Measurements from ENCODE around the gene NFE2L3.

DNA sequence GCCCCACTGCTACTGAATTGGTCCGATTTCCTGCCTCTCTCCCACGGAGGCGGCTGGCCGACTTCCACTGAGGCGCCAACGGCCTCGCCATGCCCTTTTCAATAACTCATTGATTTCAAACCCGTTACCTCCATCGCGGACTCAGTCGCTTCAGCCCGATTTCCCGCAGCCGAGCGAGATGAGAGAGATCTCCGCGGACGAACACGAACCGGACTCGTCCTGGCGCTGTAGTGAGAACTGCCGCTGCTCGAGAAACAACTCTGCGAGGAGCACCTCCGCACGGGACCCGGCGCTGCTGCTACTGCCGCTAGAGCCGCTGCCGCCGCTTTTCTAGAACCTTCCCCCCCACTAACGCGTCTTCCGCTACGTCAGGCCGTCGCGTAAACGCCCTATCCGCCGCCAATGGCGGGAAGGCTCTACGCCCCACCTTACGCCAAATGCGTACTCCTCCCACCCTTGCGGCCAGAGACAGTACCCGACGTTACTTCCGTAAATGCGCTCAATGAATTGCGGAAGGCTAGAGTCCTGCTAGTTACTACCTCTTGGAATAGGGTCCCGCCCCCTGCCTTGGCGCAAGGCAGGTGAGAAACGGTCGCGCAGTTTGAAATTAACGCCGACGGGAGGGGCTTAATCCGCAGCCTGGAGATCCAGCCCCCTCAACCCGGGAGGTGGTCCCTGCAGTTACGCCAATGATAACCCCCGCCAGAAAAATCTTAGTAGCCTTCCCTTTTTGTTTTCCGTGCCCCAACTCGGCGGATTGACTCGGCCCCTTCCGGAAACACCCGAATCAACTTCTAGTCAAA lies 48.6 kb downstream of the NFE2L3 start, which contains the start of gene HNRNPA2B1:
- TF ChIP-seq, protein P1, sequence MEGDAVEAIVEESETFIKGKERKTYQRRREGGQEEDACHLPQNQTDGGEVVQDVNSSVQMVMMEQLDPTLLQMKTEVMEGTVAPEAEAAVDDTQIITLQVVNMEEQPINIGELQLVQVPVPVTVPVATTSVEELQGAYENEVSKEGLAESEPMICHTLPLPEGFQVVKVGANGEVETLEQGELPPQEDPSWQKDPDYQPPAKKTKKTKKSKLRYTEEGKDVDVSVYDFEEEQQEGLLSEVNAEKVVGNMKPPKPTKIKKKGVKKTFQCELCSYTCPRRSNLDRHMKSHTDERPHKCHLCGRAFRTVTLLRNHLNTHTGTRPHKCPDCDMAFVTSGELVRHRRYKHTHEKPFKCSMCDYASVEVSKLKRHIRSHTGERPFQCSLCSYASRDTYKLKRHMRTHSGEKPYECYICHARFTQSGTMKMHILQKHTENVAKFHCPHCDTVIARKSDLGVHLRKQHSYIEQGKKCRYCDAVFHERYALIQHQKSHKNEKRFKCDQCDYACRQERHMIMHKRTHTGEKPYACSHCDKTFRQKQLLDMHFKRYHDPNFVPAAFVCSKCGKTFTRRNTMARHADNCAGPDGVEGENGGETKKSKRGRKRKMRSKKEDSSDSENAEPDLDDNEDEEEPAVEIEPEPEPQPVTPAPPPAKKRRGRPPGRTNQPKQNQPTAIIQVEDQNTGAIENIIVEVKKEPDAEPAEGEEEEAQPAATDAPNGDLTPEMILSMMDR (IDR thresholded peaks at IDR 0.05; ENCODE audit: low read length), result no peak
- no peak for TF ChIP-seq EZH2 (IDR thresholded peaks at IDR 0.05; ENCODE audit: borderline replicate concordance, low read length)
